ENCODE measurements around the gene ZNF831. TPM values are rescaled to one million over a fixed set of nuclear protein-coding genes. Genes with fewer than 3 reads are reported as not detected.
A peak's percentile ranks its signal among the peaks of the same experiment; 100 is the strongest.

The ZNF831 gene
- polyA plus RNA-seq, 4 donors: 0.08 to 0.14 (median 0.12) TPM

GRCh38 chr20:59139998-59140397, 23.6 kb upstream of the ZNF831 start:
- DNase-seq (ENCODE audit: low read depth in 4 of 4, low spot score in 3 of 4): no peak

DNA sequence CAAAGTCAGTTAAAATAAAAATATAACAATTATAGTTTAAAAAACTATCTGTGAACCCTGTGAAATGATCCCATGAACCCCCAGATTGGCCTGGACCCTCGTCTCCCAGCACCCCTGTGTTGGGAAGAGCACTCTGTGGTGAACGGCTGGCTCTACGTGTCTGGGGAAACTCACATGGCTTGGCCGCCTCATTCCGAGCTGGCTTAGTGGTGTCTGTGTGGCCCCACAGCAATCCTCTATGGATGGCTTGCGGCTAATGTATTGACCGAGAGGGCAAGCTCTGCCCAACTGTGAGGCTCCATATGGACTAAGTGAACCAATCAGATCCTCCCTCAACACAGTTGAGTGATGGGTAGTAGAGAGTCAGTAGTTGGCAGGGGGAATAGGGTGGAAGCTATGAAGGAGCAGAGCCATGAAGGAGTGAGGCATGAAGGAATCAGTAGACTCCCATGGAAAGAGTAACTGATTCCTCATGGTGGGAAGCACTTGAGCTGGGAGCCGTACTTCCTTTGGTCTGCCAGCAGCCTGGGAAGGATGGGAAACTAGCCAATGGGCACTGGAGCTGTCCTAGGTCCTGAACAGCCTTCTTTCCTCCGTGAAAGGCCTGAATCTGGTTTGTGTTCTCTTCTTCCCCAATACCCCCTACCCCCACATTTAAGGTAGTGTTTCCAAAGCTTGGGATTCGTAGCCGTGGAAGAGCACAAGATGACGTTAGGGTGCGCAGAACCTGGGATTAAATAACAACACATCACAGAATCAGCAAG, 21.6 kb upstream of the ZNF831 start:
- DNase-seq (ENCODE audit: low read depth in 4 of 4, low spot score in 3 of 4): no peak

GRCh38 chr20:59143326-59143725, 20.3 kb upstream of the ZNF831 start:
- no peak for DNase-seq (ENCODE audit: low read depth in 4 of 4, low spot score in 3 of 4)

DNA sequence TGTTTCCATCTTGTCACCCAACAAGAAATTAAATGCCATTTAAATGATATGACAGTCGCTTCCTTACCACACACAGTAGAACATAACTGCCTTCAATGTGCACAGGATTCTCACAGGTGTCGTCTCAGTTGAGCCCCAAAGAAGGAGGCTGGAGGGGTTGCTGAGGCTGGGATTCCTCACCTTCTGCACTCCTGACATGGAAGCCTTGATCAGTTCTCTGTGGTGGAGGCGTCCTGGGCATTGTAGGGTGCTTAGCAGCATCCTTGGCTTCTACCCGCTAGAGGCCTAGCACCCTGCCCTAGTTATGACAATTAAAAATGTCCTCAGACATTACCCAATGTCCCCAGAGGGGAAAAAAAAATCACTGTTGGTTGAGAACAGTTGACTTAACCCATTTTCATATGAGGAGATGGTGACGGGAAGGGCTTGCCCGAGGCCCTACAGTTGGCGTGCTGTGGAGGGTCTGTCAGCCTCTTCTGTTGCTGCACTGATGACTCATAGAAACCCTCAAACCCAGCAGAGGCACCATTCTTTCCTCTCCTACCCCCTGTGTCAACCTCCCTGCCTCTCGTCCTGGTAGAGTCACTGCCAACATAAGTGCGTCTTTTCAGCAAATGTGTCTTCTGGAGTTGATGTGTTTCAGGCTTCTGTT, 19.3 kb upstream of the ZNF831 start:
- no peak for DNase-seq (ENCODE audit: low read depth in 4 of 4, low spot score in 3 of 4)

- no peak for DNase-seq (ENCODE audit: low read depth in 4 of 4, low spot score in 3 of 4)
Observed at GRCh38 chr20:59144831-59145196, 18.8 kb upstream of the ZNF831 start.

DNA sequence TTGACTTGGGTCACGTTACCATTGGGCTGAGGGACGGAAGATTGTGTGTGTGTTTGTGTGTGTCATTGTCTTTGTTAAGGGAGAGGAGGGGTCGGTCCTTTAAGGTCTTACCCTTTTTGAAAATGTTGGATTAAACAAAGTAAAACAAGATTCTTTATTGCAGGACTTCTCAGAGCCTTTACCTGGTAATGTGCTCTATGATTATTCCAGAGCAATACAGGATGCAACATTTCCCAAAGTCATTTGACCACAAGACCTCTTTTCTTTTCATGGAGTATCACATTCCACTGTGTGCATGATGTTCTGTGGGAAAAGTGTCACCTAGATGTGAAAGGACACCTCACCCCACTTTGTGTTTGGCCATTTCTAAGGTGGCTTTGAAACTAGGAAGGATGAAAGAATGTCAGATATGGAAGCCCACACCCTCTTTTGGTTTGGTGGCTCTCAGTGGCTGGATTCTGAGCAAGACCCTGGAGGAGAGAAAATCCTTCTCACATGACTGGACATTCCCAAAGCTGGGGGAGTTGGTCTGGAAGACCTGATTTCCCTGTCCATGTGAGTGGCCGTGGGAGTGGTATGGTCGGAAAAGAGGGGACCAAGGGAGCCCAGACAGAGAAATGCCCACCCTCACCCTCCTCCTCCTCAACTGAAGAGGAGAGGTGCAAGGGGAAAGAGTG, 18.2 kb upstream of the ZNF831 start:
- no peak for DNase-seq (ENCODE audit: low read depth in 4 of 4, low spot score in 3 of 4)

GRCh38 chr20:59145924-59146779, 17.5 kb upstream of the ZNF831 start:
- no peak for DNase-seq (ENCODE audit: low read depth in 4 of 4, low spot score in 3 of 4)

- DNase-seq (ENCODE audit: low read depth in 4 of 4, low spot score in 3 of 4): no peak
Observed at GRCh38 chr20:59146780-59147565, 16.6 kb upstream of the ZNF831 start.

GRCh38 chr20:59147586-59147985, 16.0 kb upstream of the ZNF831 start:
- no peak for DNase-seq (ENCODE audit: low read depth in 4 of 4, low spot score in 3 of 4)

DNA sequence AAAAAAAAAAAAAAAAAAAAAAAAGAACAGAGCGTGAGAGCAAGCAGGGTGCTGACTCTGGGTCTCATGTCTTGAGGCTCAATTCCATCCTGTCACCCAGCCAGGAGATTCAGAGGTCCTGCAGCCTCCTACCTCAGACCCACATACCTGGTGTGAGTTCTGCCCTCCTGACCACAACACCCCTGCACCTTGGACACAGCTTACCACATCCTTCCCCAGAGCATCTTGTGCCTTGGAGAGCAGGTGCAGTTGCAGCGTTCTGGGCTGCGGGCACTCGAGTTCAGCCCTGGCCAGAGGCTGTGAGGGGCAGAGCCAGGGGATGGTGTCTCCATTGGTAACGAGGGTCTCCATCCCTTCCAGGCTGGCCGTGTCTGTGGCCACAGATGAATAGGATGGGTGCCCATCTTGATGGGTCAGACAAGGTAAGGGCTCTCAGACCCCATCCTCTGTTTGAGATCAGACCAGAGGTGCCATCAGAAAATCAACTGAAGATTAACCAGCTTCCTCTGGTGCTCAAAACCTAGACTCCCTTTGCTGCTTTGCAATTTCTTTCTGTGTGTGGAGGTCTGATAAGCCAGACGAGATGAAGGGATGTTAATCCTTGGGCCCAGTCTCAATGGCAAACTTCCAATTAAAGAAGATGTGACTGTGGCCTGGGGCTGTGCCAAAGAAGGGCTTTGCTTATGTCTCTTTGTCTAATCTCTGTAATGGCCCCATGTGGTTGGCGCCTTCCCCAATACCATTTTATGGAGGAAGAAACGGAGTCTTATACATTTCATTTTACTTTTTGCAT, 14.7 kb upstream of the ZNF831 start:
- no peak for DNase-seq (ENCODE audit: low read depth in 4 of 4, low spot score in 3 of 4)

DNA sequence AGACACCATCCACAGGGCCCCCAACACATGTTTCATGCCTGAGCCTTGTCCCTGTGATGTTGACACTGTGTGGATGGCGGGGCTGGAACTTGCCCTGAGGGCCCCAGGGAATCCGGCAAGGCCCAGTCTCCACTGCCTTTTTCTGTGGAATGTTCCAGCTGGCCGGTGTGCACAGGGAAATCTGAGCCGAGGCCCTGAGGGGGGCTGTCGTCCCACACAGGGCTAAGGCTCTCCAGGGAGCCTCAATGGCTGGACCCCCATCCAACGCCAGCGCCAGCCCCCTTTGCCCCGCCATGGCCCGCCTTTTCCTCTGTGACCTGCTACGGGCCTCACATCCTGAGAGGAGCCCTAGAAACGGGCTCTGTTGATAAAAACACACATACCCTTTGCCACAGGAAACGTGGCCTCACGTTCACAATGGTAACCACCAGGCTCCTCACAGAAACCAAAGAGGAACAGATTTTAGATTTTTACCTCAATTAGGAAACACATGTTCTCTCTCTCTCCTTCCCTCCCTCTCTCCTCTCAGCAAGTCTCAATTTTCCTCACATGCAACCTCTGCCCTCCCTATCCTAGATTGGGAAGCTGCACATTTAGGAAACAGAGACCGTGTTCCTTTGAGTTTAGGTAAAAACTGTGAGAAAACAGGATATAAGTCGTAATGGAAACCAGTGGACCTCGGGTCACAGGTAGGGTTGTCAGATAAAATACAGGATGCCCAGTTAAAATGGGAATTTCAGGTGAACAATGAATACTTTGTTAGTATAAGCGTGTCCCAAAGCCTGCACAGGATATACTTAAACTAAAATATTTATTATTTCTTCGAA, 13.7 kb upstream of the ZNF831 start:
- DNase-seq (ENCODE audit: low read depth in 4 of 4, low spot score in 3 of 4): peak in 1 of 4 donors; percentile 56

DNA sequence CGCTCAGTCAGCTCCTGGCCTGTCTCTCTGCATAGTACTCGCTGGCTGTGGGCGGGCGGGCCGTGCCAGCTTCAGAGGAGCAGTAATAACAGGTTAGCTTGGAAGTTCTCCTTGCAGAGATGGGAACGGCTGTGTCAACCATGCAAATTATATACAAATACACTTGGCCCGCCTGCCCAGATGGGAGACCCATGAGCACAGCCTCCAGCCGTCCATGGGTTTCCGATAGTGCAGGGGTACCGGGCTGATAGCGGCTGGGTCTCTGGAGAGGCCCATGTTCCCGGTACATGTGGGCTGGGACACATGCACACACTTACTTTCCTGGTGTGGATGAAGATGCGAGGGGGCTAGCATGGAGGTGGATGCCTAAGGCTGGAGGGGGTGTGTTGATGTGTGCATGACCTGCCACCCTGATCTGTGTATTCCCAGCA, 12.8 kb upstream of the ZNF831 start:
- no peak for DNase-seq (ENCODE audit: low read depth in 4 of 4, low spot score in 3 of 4)

DNA sequence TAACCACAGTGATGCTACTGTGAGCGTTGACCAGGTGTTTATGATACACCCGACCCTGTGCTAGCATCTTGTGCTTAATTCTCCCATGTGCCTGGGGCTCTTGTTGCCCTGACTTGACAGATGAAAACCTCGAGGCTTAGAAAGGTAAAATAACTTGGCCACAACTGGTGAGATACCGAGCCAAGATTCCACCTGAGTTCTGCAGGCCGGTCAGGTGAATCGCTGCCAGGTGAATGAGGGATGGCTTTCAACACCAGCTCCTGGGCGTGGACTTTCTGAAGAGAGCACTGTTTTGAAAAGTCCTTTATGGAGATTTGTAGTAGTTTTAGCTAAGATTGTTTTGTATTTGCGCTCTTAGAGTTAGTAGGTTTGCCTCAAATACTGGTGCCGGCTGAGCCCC, 12.2 kb upstream of the ZNF831 start:
- no peak for DNase-seq (ENCODE audit: low read depth in 4 of 4, low spot score in 3 of 4)

GRCh38 chr20:59151820-59152219, 11.8 kb upstream of the ZNF831 start:
- DNase-seq (ENCODE audit: low read depth in 4 of 4, low spot score in 3 of 4): no peak

DNA sequence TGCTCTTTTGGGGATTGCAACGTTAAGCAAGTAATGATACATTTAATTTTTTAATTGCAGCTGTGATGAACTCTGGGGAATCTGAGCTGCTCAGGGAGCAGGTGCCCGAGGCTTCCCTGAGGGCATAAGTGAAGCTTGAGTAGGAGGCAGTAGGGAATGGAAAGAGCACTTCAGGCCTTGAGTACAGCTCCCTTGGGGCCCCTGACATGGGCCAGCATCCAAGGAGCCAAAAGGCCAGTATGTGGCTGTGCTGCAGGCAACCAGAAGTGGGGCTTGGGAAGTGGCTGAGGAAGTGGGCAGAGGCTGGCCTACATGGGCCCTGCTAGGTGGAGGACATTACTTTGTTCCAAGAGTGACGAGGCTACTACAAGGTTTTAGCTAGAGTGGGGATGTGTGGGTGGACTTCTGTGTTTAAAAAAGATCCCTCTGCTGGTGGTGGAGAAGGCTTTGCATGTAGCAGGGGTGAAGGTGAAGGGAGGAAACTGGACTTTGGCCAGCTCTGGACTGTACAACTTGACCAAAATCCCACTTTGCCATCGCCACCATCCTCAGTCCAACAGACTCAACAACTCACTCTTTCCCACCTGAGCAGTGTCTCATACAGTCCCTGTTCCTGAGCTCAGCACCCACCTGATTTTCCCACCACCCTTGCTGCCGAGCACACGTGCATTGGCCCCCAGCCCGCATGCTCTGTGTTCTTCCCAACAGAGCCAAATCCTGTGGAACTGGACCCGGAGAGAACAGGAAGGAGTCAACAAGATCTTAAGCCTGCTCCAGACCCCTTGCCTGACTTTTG, 10.9 kb upstream of the ZNF831 start:
- no peak for DNase-seq (ENCODE audit: low read depth in 4 of 4, low spot score in 3 of 4)

DNA sequence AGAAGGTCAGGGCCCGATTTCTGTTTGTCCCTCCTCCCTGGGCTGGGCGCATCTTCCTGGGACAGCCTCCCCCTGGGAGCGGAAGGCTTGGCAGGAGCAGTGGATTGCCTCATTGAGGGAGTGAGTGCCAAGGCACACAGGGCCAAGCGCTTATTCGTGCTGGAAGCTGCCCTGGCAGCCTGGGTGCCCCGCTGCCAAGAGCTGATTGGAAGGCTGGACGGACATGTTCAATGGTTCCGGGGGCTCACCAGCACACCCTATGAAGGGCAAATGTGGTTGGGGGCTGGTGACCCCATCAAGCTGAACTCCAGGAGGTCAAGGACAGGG, 10.3 kb upstream of the ZNF831 start:
- no peak for DNase-seq (ENCODE audit: low read depth in 4 of 4, low spot score in 3 of 4)

GRCh38 chr20:59153832-59154231, 9.8 kb upstream of the ZNF831 start:
- no peak for DNase-seq (ENCODE audit: low read depth in 4 of 4, low spot score in 3 of 4)
